ENCODE results near the gene ADARB1. TPM values are rescaled to one million over a fixed set of nuclear protein-coding genes. Genes with fewer than 3 reads are reported as not detected.

The ADARB1 gene
- total RNA-seq, 2 donors from 2014 or later = 8.7 to 9.3 TPM

DNA sequence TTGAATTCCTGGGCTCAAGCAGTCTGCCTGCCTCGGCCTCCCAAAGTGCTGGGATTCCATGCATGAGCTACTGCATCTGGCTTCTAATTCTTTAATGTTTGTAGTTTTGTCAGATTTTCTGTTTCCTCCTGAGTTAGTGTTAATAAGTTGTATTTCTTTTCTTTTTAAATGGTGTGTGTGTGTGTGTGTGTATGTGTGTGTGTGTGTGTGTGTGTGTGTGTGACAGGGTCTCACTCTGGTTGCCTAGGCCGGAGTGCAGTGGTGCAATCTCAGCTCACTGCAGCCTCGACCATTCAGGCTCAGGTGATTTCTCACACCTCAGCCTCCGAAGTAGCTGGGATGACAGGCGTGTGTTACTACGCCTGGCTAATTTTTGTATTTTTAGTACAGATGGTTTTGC, 50.2 kb downstream of the ADARB1 start:
- Histone ChIP-seq H3K27ac (no peak overlapping the region), H3K9ac (ENCODE audit: low read depth in 2 of 2, low read length in 2 of 2) (no peak overlapping the region), H3K9me3 (no peaks in the 10 kb centered on the region), H3K4me1 (peaks cover 3% of the 10 kb centered on the region), H3K4me3 (no peak overlapping the region), H3K36me3 (no peaks in the 10 kb centered on the region), H3K27me3 (no peaks in the 10 kb centered on the region)
- TF ChIP-seq, protein P1, sequence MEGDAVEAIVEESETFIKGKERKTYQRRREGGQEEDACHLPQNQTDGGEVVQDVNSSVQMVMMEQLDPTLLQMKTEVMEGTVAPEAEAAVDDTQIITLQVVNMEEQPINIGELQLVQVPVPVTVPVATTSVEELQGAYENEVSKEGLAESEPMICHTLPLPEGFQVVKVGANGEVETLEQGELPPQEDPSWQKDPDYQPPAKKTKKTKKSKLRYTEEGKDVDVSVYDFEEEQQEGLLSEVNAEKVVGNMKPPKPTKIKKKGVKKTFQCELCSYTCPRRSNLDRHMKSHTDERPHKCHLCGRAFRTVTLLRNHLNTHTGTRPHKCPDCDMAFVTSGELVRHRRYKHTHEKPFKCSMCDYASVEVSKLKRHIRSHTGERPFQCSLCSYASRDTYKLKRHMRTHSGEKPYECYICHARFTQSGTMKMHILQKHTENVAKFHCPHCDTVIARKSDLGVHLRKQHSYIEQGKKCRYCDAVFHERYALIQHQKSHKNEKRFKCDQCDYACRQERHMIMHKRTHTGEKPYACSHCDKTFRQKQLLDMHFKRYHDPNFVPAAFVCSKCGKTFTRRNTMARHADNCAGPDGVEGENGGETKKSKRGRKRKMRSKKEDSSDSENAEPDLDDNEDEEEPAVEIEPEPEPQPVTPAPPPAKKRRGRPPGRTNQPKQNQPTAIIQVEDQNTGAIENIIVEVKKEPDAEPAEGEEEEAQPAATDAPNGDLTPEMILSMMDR (IDR thresholded peaks at IDR 0.05) = no peak
- intact Hi-C loops (cut with DNase I) = no loop called here
- DNase-seq = no peak

DNA sequence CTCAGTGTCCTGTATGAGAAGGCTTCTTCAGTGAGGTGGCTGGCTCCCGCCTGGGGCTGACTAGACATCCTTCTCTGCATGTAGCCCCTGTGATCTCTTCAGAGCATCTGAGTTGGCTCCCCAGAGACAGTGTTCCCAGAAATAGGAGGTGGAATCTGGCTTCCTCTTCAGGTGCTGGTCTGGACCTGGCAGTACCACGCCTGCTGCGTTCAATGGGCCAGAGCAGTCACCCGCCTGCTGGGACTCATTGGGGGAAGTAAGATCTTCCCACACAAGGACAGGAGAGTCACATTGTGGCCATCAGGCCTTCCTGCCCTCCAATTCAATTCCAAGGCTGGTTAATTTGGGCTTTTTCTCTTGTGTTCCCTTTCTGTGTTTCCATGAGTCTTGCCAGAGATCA, 51.0 kb downstream of the ADARB1 start:
- intact Hi-C loops (cut with DNase I) = loop anchor here (5.0 kb wide), 1 partner anchor 48 kb away; no protein-coding TSS in a partner anchor
- DNase-seq = no peak
- Histone ChIP-seq H3K27ac (no peak overlapping the region), H3K4me1 (peaks cover 5% of the 10 kb centered on the region), H3K9me3 (no peaks in the 10 kb centered on the region), H3K36me3 (no peaks in the 10 kb centered on the region), H3K4me3 (no peak overlapping the region), H3K9ac (ENCODE audit: low read depth in 2 of 2, low read length in 2 of 2) (no peak overlapping the region), H3K27me3 (no peaks in the 10 kb centered on the region)
- TF ChIP-seq, protein P1 (IDR thresholded peaks at IDR 0.05) = no peak

DNA sequence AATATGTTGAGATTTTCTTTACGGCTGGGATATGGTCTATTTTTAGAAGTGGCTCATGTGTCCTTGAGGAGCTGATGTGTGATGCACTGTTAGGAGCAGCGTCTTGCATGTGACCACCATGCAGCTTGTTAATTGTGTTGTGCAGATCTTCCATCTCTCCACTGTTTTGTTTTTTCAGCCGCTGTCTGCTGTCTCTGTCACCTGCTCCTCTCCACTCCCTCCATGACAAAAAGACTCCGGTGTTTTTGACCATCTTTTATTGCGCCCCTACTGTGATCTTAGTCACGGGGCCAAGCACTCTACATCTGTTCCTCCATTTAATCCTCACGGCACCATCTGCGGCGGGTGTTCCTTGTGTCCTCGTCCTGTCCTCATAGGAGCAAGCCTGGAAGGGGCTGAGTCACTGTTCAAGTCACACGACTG, 51.8 kb downstream of the ADARB1 start:
- no peaks in the 10 kb centered on the region for H3K27me3 ChIP-seq
- TF ChIP-seq, protein P1 (IDR thresholded peaks at IDR 0.05) = no peak
- H3K9me3 ChIP-seq = no peaks in the 10 kb centered on the region
- DNase-seq = no peak
- peaks cover 5% of the 10 kb centered on the region for H3K4me1 ChIP-seq
- H3K27ac ChIP-seq = no peak overlapping the region
- intact Hi-C loops (cut with DNase I) = loop anchor here (5.0 kb wide), 1 partner anchor 49 kb away; no protein-coding TSS in a partner anchor
- H3K9ac ChIP-seq (ENCODE audit: low read depth in 2 of 2, low read length in 2 of 2) = no peak overlapping the region
- H3K36me3 ChIP-seq = no peaks in the 10 kb centered on the region
- no peak overlapping the region for H3K4me3 ChIP-seq

DNA sequence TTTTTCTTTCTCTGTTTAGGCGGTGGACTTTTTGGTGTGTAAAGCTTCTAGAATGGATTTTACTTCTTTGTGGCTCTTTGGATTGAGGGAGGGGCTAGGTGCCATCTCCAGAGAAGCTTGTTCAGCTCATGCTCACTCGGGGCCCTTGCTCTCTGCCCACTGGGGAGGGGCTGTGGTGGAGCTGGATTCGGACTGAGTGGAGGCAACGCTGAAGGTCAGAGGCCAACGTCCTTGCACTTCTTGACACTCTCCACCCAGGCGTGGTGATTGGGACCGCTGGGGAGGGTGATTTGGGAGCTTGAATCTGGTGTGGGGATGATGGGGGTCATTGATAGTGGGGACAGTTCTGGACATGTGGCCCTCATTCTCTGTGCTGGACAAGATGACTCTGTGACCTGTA, 52.6 kb downstream of the ADARB1 start:
- Histone ChIP-seq H3K27ac (no peak overlapping the region), H3K4me1 (peaks cover 5% of the 10 kb centered on the region), H3K4me3 (no peak overlapping the region), H3K9me3 (no peaks in the 10 kb centered on the region), H3K27me3 (no peaks in the 10 kb centered on the region), H3K36me3 (no peaks in the 10 kb centered on the region), H3K9ac (ENCODE audit: low read depth in 2 of 2, low read length in 2 of 2) (no peak overlapping the region)
- intact Hi-C loops (cut with DNase I) = loop anchor here (5.0 kb wide), 1 partner anchor 50 kb away; no protein-coding TSS in a partner anchor
- no peak for DNase-seq
- TF ChIP-seq, protein P1 (IDR thresholded peaks at IDR 0.05) = no peak

DNA sequence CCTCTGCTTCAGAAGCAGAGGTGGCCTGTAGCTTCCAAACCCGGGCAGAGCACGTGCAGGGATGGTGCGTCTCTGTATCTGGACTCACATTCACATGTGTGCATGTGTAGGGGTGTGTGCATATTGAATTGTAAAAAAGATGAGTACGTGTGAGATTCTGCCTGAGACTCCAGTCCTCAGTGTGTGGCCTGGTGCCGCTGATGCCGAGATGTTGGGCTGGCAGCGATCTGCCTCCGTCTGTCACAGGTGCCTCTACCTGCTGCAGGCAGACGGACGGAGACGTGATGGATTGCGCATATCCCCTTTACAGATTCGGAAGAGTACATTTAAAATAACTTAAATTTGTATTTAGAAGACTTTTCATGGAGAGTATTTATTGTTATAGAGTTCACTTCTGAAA, 53.6 kb downstream of the ADARB1 start:
- H3K27ac ChIP-seq = no peak overlapping the region
- no peak for DNase-seq
- peaks cover 5% of the 10 kb centered on the region for H3K4me1 ChIP-seq
- H3K9me3 ChIP-seq = no peaks in the 10 kb centered on the region
- H3K9ac ChIP-seq (ENCODE audit: low read depth in 2 of 2, low read length in 2 of 2) = no peak overlapping the region
- TF ChIP-seq, protein P1 (IDR thresholded peaks at IDR 0.05) = no peak
- no peaks in the 10 kb centered on the region for H3K36me3 ChIP-seq
- H3K27me3 ChIP-seq = no peaks in the 10 kb centered on the region
- intact Hi-C loops (cut with DNase I) = loop anchor here (1.0 to 5.0 kb wide), 2 partner anchors 51 to 179 kb away; no protein-coding TSS in a partner anchor
- no peak overlapping the region for H3K4me3 ChIP-seq
